H1 (cell line): ENCODE data around the gene TAF7.

Experiments
- EZH2 ChIP-seq: fragments of 200-600 bp; sonication (generic); IDR thresholded peaks from 2 replicates; pipeline ENCODE4 v1.7.1; 2012; ENCODE audit warnings: low read depth, mild to moderate bottlenecking, moderate library complexity, low read length, inconsistent platforms; ENCODE audit not compliant: severe bottlenecking
- TF ChIP-seq, protein P1 (sequence below): fragments of 300-600 bp; sonication (generic); IDR thresholded peaks from 2 replicates; pipeline ENCODE4 v1.7.1; 2012; ENCODE audit warnings: low read length, moderate library complexity, mild to moderate bottlenecking, inconsistent platforms; ENCODE audit not compliant: insufficient replicate concordance

DNA sequence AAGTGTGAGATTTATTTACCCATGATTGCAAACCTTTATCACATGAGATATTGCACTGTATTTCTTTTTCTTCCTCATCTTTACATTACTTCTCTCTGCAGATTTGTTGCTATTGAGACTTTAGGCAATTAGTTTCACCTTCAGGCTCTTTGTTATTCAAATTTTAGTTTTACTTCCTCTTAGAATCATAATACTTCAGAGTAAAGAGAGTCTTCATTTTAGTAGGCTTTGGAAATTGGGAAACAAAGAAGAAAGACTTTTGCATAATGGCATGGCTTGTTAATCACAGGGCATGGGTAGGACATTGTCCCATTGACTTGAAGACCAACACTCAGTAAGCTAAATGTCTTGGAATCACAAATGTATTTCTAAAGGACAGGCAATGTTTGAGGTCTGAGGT, 42.1 kb upstream of the TAF7 start:
- no peak for TF ChIP-seq EZH2
- TF ChIP-seq, protein P1, sequence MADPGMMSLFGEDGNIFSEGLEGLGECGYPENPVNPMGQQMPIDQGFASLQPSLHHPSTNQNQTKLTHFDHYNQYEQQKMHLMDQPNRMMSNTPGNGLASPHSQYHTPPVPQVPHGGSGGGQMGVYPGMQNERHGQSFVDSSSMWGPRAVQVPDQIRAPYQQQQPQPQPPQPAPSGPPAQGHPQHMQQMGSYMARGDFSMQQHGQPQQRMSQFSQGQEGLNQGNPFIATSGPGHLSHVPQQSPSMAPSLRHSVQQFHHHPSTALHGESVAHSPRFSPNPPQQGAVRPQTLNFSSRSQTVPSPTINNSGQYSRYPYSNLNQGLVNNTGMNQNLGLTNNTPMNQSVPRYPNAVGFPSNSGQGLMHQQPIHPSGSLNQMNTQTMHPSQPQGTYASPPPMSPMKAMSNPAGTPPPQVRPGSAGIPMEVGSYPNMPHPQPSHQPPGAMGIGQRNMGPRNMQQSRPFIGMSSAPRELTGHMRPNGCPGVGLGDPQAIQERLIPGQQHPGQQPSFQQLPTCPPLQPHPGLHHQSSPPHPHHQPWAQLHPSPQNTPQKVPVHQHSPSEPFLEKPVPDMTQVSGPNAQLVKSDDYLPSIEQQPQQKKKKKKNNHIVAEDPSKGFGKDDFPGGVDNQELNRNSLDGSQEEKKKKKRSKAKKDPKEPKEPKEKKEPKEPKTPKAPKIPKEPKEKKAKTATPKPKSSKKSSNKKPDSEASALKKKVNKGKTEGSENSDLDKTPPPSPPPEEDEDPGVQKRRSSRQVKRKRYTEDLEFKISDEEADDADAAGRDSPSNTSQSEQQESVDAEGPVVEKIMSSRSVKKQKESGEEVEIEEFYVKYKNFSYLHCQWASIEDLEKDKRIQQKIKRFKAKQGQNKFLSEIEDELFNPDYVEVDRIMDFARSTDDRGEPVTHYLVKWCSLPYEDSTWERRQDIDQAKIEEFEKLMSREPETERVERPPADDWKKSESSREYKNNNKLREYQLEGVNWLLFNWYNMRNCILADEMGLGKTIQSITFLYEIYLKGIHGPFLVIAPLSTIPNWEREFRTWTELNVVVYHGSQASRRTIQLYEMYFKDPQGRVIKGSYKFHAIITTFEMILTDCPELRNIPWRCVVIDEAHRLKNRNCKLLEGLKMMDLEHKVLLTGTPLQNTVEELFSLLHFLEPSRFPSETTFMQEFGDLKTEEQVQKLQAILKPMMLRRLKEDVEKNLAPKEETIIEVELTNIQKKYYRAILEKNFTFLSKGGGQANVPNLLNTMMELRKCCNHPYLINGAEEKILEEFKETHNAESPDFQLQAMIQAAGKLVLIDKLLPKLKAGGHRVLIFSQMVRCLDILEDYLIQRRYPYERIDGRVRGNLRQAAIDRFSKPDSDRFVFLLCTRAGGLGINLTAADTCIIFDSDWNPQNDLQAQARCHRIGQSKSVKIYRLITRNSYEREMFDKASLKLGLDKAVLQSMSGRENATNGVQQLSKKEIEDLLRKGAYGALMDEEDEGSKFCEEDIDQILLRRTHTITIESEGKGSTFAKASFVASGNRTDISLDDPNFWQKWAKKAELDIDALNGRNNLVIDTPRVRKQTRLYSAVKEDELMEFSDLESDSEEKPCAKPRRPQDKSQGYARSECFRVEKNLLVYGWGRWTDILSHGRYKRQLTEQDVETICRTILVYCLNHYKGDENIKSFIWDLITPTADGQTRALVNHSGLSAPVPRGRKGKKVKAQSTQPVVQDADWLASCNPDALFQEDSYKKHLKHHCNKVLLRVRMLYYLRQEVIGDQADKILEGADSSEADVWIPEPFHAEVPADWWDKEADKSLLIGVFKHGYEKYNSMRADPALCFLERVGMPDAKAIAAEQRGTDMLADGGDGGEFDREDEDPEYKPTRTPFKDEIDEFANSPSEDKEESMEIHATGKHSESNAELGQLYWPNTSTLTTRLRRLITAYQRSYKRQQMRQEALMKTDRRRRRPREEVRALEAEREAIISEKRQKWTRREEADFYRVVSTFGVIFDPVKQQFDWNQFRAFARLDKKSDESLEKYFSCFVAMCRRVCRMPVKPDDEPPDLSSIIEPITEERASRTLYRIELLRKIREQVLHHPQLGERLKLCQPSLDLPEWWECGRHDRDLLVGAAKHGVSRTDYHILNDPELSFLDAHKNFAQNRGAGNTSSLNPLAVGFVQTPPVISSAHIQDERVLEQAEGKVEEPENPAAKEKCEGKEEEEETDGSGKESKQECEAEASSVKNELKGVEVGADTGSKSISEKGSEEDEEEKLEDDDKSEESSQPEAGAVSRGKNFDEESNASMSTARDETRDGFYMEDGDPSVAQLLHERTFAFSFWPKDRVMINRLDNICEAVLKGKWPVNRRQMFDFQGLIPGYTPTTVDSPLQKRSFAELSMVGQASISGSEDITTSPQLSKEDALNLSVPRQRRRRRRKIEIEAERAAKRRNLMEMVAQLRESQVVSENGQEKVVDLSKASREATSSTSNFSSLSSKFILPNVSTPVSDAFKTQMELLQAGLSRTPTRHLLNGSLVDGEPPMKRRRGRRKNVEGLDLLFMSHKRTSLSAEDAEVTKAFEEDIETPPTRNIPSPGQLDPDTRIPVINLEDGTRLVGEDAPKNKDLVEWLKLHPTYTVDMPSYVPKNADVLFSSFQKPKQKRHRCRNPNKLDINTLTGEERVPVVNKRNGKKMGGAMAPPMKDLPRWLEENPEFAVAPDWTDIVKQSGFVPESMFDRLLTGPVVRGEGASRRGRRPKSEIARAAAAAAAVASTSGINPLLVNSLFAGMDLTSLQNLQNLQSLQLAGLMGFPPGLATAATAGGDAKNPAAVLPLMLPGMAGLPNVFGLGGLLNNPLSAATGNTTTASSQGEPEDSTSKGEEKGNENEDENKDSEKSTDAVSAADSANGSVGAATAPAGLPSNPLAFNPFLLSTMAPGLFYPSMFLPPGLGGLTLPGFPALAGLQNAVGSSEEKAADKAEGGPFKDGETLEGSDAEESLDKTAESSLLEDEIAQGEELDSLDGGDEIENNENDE = no peak
